ENCODE measurements around the gene TNC.

GRCh38 chr9:115135821-115136778 lies 18.1 kb upstream of the TNC start:
- TF ChIP-seq CTCF (IDR thresholded peaks at IDR 0.05), result no peak
- TF ChIP-seq POLR2A (IDR thresholded peaks at IDR 0.05), result no peak

Measured in right lobe of liver (tissue), 4 donors.